GM19023 (cell line): ENCODE measurements around the gene WDR90.

ENCODE experiments used
- ATAC-seq: cut with Tn5 transposase; IDR thresholded peaks from one replicate; pipeline ENCODE4 v1.9.1; 2021; ENCODE audit warnings: mild to moderate bottlenecking, moderate library complexity; ENCODE audit not compliant: unreplicated experiment

Gene WDR90

DNA sequence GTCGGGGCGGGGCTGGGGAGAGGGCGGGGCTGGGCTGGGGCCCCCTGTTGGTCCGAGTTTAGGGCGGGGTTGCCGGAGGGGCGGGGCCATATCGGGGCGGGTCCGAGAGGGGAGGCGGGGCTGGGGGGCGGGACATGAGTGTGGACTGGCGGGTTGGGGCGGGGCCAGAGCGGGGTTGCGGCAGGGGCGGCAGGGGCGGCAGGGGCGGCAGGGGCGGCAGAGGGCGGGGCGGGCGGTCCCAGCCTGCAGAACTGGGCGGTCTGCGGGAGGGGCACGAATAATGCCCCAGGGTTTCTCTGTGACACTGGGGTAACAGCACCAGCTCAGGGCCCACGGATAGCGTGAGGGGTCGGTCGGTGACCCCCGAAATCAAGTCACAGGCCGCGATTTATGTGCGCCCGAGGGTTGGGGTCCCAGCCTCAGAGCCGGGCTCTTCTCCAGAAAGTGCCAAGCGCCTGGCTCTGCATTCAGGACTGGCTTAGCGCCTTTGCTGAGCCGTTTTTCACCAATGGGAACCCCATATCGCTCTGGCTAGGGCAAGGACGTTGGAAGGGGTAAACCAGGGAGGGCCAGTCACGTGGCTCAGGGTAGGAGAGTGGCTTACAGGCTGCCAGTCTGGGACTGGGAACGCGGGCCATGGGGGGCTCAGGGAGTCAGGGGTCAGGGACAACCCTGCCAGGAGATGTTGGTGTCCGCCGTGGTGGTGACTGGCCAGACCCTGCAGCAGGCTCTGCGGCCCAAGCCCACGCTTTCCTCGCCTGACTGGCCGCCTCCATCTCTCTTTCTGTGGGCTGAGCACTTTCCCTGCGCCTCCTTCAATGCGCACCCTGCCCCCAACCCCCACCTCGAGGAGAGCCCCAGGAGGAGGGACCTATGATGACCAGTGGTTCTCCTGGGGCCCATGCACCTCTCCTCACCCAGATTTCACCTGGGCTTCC is 11.8 kb upstream of the WDR90 start:
- ATAC-seq: peak; percentile 1

DNA sequence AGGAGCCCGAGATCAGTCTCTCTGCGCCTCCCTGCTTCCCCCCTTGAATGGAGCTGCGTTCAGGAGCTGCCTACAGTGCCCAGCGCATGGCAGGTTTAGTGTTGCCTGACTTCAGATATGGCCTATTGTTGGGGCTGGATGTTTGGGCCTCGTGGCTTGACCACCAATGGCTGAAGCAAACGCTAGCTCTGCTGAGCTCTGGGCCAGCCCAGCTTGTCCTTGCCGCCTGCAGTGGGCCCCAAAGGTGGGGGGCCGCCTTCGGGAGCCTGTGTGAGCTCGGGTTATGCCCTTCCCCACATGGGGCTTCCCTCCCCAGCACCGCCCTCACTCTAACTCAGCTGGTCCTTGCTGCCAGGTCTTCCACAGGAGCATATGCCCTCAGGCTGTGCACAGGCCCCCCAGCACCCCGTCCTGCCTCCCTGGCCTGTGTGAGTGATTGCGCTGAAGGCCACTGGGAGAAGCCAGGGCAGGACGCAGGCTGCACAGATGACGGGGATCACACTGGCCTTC is 11.1 kb upstream of the WDR90 start:
- ATAC-seq: no peak

- no peak for ATAC-seq
Observed at GRCh38 chr16:638836-639235, 10.3 kb upstream of the WDR90 start.

DNA sequence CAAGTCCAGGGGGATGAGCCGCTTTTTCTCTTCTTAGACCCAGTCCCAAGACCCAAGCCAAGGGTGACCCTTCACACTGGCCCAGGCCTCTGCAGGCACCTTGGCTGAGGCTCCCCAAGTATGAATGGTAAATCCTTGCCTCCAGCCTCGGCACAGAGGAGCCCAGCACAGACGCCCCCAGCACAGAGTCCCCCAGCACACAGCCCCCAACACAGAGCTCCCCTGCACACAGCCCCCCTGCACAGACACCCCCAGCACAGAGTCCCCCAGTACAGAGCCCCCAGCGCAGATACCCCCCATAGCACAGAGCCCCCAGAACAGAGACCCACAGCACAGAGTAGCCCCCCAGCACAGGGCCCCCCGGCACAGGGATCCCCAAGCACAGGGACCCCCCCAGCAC is 8.6 kb upstream of the WDR90 start:
- no peak for ATAC-seq

DNA sequence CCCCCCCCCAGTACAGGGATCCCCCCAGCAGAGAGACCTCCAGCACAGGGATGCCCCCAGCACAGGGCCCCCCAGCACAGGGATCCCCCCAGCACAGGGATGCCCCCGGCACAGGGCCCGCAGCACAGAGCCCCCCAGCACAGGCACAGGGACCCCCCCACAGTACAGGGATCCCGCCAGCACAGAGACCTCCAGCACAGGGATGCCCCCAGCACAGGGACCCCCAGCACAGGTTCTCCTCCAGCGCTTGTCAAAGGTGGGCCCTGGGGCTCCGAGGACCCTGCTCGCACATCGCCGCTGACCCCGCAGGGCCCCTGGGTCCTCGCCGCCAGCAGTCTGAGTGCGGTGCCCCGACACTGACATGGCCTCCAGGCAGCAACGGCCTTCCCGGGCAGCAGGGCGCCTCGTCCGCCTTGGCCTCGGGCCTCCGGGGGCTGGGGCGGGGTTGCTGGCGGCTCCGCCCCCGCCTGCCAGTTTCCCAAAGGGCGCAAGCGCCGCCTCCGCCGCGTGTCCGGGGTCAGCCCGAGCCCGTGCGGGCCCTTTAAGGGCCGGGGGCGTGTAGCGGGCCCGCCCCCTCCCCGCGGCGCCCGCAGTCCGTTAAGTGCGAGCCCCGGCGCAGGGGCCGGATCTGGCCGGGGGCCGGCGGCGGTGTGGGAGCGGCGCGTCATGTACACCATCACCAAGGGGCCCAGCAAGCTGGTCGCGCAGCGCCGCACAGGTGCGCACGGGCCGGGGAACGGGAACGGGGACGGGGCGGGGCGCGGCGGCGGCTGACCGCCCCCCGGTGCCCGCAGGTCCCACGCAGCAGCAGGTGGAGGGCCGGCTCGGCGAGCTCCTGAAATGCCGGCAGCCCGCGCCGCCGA is 7.6 kb upstream of the WDR90 start, which contains the start of gene MCRIP2:
Gene MCRIP2, plus strand, starts transcription at position 503 of the 863 bp plus-strand sequence. Its CDS starts 164 bp downstream, at position 667.
- ATAC-seq: peak; percentile 54

DNA sequence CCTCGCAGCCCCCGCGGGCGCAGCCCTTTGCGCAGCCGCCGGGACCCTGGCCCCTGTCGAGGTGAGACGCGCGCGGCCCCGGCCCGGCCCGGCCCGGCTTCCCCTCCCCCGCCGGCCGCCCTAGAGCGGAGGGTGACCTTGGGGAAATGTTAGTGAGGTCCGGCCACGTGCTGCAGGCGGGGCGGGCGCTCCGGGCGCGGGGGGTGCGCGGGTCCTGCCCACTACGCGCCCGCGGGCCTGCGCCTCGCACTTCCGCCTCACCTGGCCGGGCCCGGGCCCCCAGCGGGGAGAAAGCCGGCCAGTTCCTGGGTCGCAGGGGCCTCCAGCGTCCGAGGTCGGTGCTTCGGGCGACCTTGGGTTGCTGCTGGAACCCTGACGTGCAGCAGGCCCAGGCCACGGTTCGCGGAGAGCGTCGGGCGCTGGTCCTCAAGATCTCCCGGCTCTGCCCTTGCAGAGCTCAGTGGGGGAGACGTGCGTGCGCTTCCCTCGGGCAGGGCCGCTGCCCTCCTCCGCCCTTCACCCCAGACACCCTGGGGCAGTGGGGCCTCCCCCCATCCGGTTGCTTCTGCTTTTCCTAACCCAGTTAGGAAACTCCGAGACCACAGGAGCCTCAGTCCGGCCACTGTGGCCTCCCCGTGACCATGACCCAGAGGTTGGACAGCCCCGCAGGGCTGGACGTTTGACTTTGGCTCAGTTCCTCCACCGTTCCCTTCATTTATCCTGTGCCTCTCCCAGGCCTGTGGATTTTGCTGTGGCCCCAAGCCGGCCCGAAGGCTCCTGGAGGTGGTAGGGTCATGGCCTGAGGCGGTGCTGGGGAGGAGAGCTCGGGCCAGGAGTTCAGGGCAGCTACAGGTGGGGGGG is 6.7 kb upstream of the WDR90 start:
- ATAC-seq: peak; percentile 43

DNA sequence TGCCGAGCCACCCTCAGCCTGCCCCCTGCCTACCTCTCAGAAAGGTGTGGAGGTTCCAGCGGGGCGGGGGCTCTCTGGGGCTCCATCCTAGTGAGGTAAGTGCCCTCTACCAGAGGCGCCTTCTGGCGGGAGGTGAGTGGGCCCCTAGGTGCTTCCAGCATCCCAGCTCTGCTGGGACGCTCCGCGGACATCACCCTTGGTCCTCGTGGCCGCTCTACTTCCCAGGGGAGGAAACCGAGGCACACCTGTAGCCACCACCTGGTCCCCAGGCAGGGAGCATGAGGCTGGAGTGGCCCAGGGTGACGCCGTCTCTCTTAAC is 6.2 kb upstream of the WDR90 start:
- ATAC-seq: no peak

DNA sequence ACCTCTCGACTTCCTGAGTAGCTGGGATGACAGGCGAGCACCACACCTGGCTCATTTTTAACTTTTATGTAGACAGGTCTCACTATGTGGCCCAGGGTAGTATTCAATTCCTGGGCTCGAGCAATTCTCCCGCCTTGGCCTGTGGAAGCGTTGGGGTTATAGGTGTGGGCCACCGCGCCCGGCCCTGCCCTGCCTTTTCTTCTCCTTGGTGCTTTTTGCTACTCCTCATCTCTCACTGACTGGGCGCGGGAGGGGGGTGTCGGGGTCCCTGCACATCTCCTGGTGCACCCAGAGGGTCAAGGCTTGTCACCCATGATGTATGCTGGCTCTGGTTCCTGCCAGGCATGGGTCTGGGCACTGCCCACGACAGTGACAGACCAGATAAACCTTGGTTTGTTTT is 4.6 kb upstream of the WDR90 start:
- ATAC-seq: no peak

- no peak for ATAC-seq
Observed at GRCh38 chr16:645852-646678, 3.1 kb upstream of the WDR90 start.

GRCh38 chr16:646679-647172 is 2.4 kb upstream of the WDR90 start:
- no peak for ATAC-seq

GRCh38 chr16:647173-647902 is 1.8 kb upstream of the WDR90 start:
- no peak for ATAC-seq

DNA sequence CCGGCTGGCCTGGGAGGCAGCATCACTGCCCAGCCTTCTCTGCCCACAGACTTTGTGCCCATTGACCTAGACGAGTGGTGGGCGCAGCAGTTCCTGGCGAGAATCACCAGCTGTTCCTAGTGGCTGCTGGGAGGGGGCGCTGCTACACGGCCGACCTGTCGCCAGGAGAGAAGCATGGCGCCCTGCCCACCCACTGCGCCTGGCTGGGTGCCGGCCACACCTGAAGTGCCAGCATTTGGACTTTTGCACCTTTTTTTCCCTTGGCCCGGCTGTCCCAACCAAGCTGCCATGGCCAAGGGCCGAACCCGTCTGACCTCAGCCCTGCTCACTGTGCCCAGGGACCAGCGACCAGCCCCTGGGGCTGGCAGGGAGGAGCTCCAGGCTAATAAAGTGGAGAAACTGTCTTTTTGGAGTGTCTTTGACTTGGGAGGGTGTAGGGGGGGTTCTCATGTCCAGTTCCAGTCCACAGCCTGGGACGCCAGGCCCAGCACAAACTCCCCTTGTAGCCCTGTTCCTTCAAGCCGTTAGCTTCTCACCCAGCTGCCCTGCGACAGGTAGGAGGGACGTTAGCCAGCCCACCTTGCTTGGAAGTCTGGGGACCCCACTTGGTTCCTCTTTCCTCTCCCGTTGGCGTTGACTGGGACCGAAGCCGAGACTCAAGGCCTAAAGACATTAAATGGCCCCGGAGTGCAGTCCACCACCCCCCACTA is 939 bp upstream of the WDR90 start:
- no peak for ATAC-seq

DNA sequence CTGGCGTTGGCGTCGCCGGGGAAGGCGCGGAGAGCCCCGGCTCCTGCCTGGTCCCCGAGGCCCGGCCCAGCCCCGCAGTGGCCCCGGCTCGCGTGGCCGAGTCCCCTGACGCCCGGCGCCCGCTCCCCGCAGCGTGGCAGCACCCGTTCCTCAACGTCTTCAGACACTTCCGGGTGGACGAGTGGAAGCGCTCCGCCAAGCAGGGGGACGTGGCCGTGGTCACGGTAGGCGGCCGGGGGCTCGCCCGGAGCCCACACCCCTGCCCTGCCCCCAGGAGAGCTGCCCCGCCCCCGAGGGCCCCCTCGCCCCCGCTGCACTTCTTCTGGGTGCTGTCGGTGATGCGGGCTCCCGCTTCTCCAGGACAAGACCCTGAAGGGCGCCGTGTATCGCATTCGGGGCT is 466 bp downstream of the WDR90 start:
- peak; percentile 13 for ATAC-seq

GRCh38 chr16:651844-652243 is 2.7 kb downstream of the WDR90 start:
- ATAC-seq: no peak

DNA sequence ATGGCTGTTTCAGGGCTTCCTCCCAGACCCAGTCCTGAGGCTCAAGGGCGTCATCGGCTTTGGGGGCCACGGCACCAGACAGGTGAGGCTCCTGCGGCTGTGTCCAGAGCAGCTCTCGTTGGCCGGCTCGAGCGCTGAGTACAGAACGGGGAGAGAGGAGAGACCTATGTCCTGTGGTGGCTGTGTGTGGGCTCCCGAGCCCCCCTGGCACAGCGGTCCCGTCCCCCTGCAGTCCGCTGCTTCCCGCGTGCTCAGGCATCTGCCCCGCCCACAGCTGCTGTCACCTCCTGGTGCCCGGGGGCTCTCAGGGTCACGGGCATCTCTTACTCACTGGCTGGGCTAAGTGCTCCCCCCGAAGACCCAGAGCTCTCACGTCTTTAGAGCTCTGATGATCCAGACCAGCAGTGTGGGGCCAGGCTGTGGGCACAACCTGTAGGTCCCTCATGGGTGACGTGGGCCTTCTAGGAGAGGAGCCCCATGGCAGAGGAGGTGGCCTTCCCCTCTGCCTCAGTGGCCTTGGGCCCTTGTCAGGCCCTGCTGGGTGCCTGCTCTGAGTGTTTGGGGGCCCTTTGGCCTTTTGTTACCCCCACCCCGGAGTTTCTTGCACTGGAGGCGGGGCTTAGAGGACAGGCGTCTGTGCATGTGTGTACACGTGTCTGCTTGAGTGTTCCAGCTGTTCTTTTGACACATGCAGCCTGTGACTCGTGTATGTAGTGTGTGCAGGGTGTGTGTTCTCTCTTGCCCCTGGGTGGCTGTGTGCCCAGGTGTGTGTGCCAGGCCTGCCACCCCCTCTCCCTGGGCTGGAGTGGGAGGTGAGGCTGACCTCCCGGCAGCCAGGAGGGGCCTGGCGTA is 3.5 kb downstream of the WDR90 start:
- ATAC-seq: no peak

DNA sequence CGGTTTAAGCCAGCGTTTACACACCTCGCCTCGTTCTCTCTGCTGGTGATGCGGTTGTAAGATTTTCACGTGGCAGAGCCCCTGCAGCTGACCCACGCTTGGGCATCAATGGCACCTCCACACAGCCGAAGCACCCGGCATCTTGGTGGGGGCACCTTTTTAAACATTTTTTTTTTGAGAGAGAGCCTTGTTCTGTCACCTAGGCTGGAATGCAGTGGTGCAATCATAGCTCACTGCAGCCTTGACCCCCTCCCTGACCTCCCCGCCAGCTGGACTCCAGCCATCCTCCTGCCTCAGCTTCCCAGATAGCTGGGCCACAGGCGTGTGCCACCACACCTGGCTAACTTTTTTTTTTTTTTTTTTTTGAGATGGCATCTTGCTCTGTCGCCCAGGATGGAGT is 4.9 kb downstream of the WDR90 start:
- ATAC-seq: no peak

GRCh38 chr16:657487-657886 is 8.3 kb downstream of the WDR90 start:
- ATAC-seq: no peak
